Measurements from ENCODE around the gene PRKCH.

GRCh38 chr14:61347826-61348443 lies 26.6 kb downstream of the PRKCH start:
- TF ChIP-seq, protein P1, sequence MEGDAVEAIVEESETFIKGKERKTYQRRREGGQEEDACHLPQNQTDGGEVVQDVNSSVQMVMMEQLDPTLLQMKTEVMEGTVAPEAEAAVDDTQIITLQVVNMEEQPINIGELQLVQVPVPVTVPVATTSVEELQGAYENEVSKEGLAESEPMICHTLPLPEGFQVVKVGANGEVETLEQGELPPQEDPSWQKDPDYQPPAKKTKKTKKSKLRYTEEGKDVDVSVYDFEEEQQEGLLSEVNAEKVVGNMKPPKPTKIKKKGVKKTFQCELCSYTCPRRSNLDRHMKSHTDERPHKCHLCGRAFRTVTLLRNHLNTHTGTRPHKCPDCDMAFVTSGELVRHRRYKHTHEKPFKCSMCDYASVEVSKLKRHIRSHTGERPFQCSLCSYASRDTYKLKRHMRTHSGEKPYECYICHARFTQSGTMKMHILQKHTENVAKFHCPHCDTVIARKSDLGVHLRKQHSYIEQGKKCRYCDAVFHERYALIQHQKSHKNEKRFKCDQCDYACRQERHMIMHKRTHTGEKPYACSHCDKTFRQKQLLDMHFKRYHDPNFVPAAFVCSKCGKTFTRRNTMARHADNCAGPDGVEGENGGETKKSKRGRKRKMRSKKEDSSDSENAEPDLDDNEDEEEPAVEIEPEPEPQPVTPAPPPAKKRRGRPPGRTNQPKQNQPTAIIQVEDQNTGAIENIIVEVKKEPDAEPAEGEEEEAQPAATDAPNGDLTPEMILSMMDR (IDR thresholded peaks at IDR 0.05; ENCODE audit: poor library complexity): no peak
- TF ChIP-seq EZH2 (IDR thresholded peaks at IDR 0.05; ENCODE audit: borderline replicate concordance) (no peak), EZH2phosphoT487 (IDR thresholded peaks at IDR 0.05; ENCODE audit: low read depth, severe bottlenecking, unreplicated experiment) (no peak)

All from hepatocyte (in vitro differentiated cells).